GM19035 (cell line): ENCODE data around the gene JMJD7.
"Not testable (repeated sequence)": the region's sequence is repeated elsewhere in the genome, so short reads cannot be mapped to it uniquely, and the experiment has no call there.

Experiments
- ATAC-seq: cut with Tn5 transposase; IDR thresholded peaks from one replicate; pipeline ENCODE4 v1.9.1; 2021; ENCODE audit not compliant: unreplicated experiment

The JMJD7 gene

GRCh38 chr15:41821831-41822230, 6.1 kb upstream of the JMJD7 start:
- ATAC-seq = no peak

- ATAC-seq = no peak
Measured at GRCh38 chr15:41822471-41822870, 5.4 kb upstream of the JMJD7 start.

GRCh38 chr15:41822957-41823356, 4.9 kb upstream of the JMJD7 start:
- no peak for ATAC-seq

GRCh38 chr15:41823502-41823901, 4.4 kb upstream of the JMJD7 start:
- ATAC-seq = no peak

GRCh38 chr15:41824062-41824745, 3.7 kb upstream of the JMJD7 start:
- ATAC-seq = no peak

GRCh38 chr15:41825145-41825544, 2.7 kb upstream of the JMJD7 start:
- no peak for ATAC-seq

GRCh38 chr15:41825572-41826535, 2.0 kb upstream of the JMJD7 start:
- ATAC-seq = no peak

- ATAC-seq = peak; percentile 14
Measured at GRCh38 chr15:41827290-41827879, 507 bp upstream of the JMJD7 start.

- ATAC-seq = no peak
Measured at GRCh38 chr15:41828807-41829141, 882 bp downstream of the JMJD7 start.

- ATAC-seq = no peak
Measured at GRCh38 chr15:41829959-41830646, 2.2 kb downstream of the JMJD7 start.

GRCh38 chr15:41831291-41831690, 3.4 kb downstream of the JMJD7 start:
- not testable (repeated sequence) for ATAC-seq

GRCh38 chr15:41832208-41832607, 4.3 kb downstream of the JMJD7 start:
- ATAC-seq = no peak

GRCh38 chr15:41832875-41833274, 5.0 kb downstream of the JMJD7 start:
- ATAC-seq = no peak

GRCh38 chr15:41834096-41834495, 6.2 kb downstream of the JMJD7 start:
- no peak for ATAC-seq

- ATAC-seq = no peak
Measured at GRCh38 chr15:41836073-41836472, 8.2 kb downstream of the JMJD7 start.

- no peak for ATAC-seq
Measured at GRCh38 chr15:41836713-41837454, 9.0 kb downstream of the JMJD7 start.

- no peak for ATAC-seq
Measured at GRCh38 chr15:41838400-41838897, 10.6 kb downstream of the JMJD7 start, which contains the start of gene PLA2G4B. Gene PLA2G4B (plus strand): TSS chr15:41838847. CDS start chr15:41838914, 67 bp downstream.

- no peak for ATAC-seq
Measured at GRCh38 chr15:41839781-41840491, 12.0 kb downstream of the JMJD7 start.

- no peak for ATAC-seq
Measured at GRCh38 chr15:41840673-41841072, 12.8 kb downstream of the JMJD7 start.

GRCh38 chr15:41841131-41841530, 13.2 kb downstream of the JMJD7 start:
- ATAC-seq = no peak
